Epithelial cell of proximal tubule (primary cell): ENCODE measurements around the gene TOMM40L. TPM values are rescaled to one million over a fixed set of nuclear protein-coding genes. Genes with fewer than 3 reads are reported as not detected.

Experiments
- DNase-seq: peaks from one replicate; pipeline ENCODE4 v3.0.0-alpha.2; 2011; ENCODE audit warnings: low read depth
- H3K4me3 ChIP-seq: 2 replicates; pipeline ENCODE4 v1.5.1; 2011; ENCODE audit warnings: low read depth, mild to moderate bottlenecking, low read length
- CTCF ChIP-seq: conservative IDR thresholded peaks from 2 replicates; pipeline ENCODE4 v1.5.1; 2012; ENCODE audit warnings: low read depth, mild to moderate bottlenecking, low read length
- total RNA-seq: library from RNA; depleted of rRNA; stranded (reverse); fragments of >200 nt; gene quantifications from 2 replicates; pipeline ENCODE4 v1.2.3, GENCODE V29; 2015

Gene TOMM40L
- total RNA-seq, 1 donor from 2014 or later, result 6.2 TPM

DNA sequence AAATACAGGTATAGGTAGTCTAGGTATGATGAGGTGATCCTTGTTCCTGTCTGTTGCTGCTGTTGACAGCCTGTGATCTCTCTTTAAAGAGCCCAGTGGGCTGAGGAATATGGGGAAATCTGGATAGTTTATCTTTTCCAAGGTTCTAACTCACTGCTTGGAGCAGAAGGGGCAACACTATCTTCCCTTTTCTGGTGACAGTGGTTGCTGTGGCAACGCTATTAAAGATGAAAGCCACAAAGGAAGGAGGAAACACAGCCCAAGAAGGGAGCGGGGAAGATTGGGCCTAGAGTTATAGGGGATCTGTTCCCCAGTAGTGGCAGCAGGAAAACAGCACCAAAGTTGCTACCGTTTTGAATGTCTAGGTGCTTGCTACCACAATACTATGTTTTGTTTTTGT lies 41.5 kb downstream of the TOMM40L start:
- TF ChIP-seq CTCF, result no peak
- DNase-seq, result no peak

GRCh38 chr1:161273402-161273801 lies 47.5 kb downstream of the TOMM40L start:
- no peak for DNase-seq
- no peak for TF ChIP-seq CTCF

More for the DNA sequence above, 41.5 kb downstream of the TOMM40L start:
- H3K4me3 ChIP-seq, result no peak overlapping the region

DNA sequence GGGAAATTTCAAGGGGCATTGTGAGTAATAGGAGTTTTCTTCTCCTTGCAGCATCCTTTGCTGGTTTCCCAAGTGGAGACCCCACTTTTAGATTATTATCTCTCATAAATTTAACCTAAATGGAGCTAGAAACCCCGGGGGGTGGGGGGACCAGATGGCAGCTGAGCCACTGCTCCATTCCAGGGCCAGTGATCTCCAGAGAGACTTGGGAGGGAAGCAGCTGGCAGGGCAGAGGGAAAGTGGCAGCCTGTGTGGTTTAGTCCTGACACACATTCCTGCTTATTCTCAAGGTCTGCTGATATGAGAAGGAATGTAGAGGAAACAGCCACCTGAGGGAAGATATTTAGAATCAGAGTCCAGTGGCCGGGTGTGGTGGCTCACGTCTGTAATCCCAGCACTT lies 49.0 kb downstream of the TOMM40L start:
- no peak for DNase-seq
- no peak for TF ChIP-seq CTCF
- H3K4me3 ChIP-seq, result no peak overlapping the region

More at GRCh38 chr1:161273402-161273801, 47.5 kb downstream of the TOMM40L start:
- H3K4me3 ChIP-seq, result no peak overlapping the region

Other genes starting within 250 kb of the TOMM40L start
- 42.2 and 57.8 TPM in 2 replicates for gene F11R, start 204.9 kb upstream of the TOMM40L start, total RNA-seq
- gene TSTD1, start 187.1 kb upstream of the TOMM40L start, total RNA-seq, result 52.0 and 148 TPM in 2 replicates
- gene USF1, start 180.1 kb upstream of the TOMM40L start, total RNA-seq, result 37.9 and 53.7 TPM in 2 replicates
- 0.06 and 0.07 TPM in 2 replicates for gene ARHGAP30, start 156.2 kb upstream of the TOMM40L start, total RNA-seq
- 3.0 and 6.1 TPM in 2 replicates for gene NECTIN4, start 136.5 kb upstream of the TOMM40L start, total RNA-seq
- 2.6 and 6.5 TPM in 2 replicates for gene KLHDC9, start 127.7 kb upstream of the TOMM40L start, total RNA-seq
- 102 and 103 TPM in 2 replicates for gene PFDN2, start 108.0 kb upstream of the TOMM40L start, total RNA-seq
- gene NIT1, start 108.0 kb upstream of the TOMM40L start, total RNA-seq, result 34.2 and 55.9 TPM in 2 replicates
- gene DEDD, start 93.4 kb upstream of the TOMM40L start, total RNA-seq, result 22.8 and 24.7 TPM in 2 replicates
- 84.7 and 117 TPM in 2 replicates for gene UFC1, start 72.1 kb upstream of the TOMM40L start, total RNA-seq
- gene USP21, start 66.6 kb upstream of the TOMM40L start, total RNA-seq, result 10.2 and 20.6 TPM in 2 replicates
- 20.3 and 22.0 TPM in 2 replicates for gene PPOX, start 59.6 kb upstream of the TOMM40L start, total RNA-seq
- gene B4GALT3, start 48.6 kb upstream of the TOMM40L start, total RNA-seq, result 46.2 and 50.7 TPM in 2 replicates
- gene ADAMTS4, start 27.0 kb upstream of the TOMM40L start, total RNA-seq, result under 0.01 TPM in 1 of 2 replicates, not detected in the other
- gene NDUFS2, start 23.7 kb upstream of the TOMM40L start, total RNA-seq, result 104 and 124 TPM in 2 replicates
- not detected in 2 replicates for gene FCER1G, start 10.8 kb upstream of the TOMM40L start, total RNA-seq
- gene APOA2, start 2.4 kb upstream of the TOMM40L start, total RNA-seq, result not detected in 2 replicates
- not detected in 2 replicates for gene NR1I3, start 12.1 kb downstream of the TOMM40L start, total RNA-seq
- 0.35 TPM in 1 of 2 replicates, not detected in the other for gene PCP4L1, start 32.7 kb downstream of the TOMM40L start, total RNA-seq
- 0.69 and 1.2 TPM in 2 replicates for gene MPZ, start 83.9 kb downstream of the TOMM40L start, total RNA-seq
- 12.7 and 15.8 TPM in 2 replicates for gene SDHC, start 88.3 kb downstream of the TOMM40L start, total RNA-seq
- gene CFAP126, start 141.8 kb downstream of the TOMM40L start, total RNA-seq, result not detected in 2 replicates